ENCODE results near the gene TBC1D1.

DNA sequence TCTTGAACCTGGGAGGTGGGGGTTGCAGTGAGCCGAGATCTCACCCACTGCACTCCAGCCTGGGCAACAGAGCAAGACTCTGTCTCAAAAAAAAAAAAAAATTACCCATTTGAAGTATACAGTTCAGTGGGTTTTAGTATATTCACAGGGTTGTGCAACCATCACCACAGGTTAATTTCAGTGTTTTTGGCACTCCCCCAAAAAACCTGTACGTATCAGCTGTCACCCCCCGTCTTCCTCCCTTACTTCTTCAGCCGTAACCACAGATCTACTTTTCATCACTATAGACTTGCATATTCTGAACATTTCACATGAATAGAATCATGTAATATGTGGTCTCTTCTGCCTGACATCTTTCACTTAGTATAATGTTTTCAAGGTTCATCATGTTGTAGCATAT is 57.7 kb downstream of the TBC1D1 start:
- TF ChIP-seq EZH2 (IDR thresholded peaks at IDR 0.05; ENCODE audit: borderline replicate concordance, low read length): no peak
- TF ChIP-seq, protein P1, sequence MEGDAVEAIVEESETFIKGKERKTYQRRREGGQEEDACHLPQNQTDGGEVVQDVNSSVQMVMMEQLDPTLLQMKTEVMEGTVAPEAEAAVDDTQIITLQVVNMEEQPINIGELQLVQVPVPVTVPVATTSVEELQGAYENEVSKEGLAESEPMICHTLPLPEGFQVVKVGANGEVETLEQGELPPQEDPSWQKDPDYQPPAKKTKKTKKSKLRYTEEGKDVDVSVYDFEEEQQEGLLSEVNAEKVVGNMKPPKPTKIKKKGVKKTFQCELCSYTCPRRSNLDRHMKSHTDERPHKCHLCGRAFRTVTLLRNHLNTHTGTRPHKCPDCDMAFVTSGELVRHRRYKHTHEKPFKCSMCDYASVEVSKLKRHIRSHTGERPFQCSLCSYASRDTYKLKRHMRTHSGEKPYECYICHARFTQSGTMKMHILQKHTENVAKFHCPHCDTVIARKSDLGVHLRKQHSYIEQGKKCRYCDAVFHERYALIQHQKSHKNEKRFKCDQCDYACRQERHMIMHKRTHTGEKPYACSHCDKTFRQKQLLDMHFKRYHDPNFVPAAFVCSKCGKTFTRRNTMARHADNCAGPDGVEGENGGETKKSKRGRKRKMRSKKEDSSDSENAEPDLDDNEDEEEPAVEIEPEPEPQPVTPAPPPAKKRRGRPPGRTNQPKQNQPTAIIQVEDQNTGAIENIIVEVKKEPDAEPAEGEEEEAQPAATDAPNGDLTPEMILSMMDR (IDR thresholded peaks at IDR 0.05; ENCODE audit: low read length): no peak
